Liver (tissue), 9 donors: Measurements from ENCODE around the gene CENPL. TPM values are rescaled to one million over a fixed set of nuclear protein-coding genes. Genes with fewer than 3 reads are reported as not detected.
A peak's percentile ranks its signal among the peaks of the same experiment; 100 is the strongest.

Experiments used
- DNase-seq: peaks from one replicate; pipeline ENCODE4 v3.0.0-alpha.2; 2017; ENCODE audit warnings: low spot score
- H3K27ac ChIP-seq, 2 donors: one replicate each; pipeline ENCODE4 v1.7.0; 2013; ENCODE audit warnings: inconsistent platforms in 2 of 2, low read length in 2 of 2, control low read depth in 1 of 2, low read depth in 1 of 2, mild to moderate bottlenecking in 1 of 2
- H3K27me3 ChIP-seq, 4 donors: one replicate each; pipeline versions ENCODE4 v1.6.1 to v1.7.0; 2013; ENCODE audit warnings: low read length in 3 of 4, inconsistent platforms in 1 of 4, mild to moderate bottlenecking in 1 of 4, moderate library complexity in 1 of 4; ENCODE audit not compliant: control insufficient read depth in 4 of 4, insufficient read depth in 4 of 4
- H3K36me3 ChIP-seq, 4 donors: one replicate each; pipeline versions ENCODE4 v1.6.1 to v1.7.0; 2013; ENCODE audit warnings: low read length in 3 of 4, mild to moderate bottlenecking in 3 of 4, low read depth in 1 of 4, moderate library complexity in 1 of 4; ENCODE audit not compliant: control insufficient read depth in 4 of 4, insufficient read depth in 3 of 4
- H3K4me1 ChIP-seq, 4 donors: one replicate each; pipeline versions ENCODE4 v1.6.1 to v1.7.0; 2013; ENCODE audit warnings: low read length in 3 of 4, mild to moderate bottlenecking in 3 of 4, moderate library complexity in 1 of 4; ENCODE audit not compliant: control insufficient read depth in 4 of 4, insufficient read depth in 4 of 4
- H3K4me3 ChIP-seq, 3 donors: one replicate each; pipeline versions ENCODE4 v1.6.1 to v1.7.0; 2013; ENCODE audit warnings: low read length in 3 of 3, control low read depth in 1 of 3, low read depth in 1 of 3, mild to moderate bottlenecking in 1 of 3
- H3K9ac ChIP-seq, 2 donors: one replicate each; pipeline ENCODE4 v1.7.0; 2013; ENCODE audit warnings: low read length in 2 of 2, mild to moderate bottlenecking in 2 of 2, moderate library complexity in 2 of 2, control low read depth in 1 of 2, low read depth in 1 of 2
- H3K9me3 ChIP-seq, 4 donors: one replicate each; pipeline versions ENCODE4 v1.6.1 to v1.7.0; 2013; ENCODE audit warnings: low read length in 3 of 4; ENCODE audit not compliant: control insufficient read depth in 4 of 4
- FOXA1 ChIP-seq: IDR thresholded peaks from 2 replicates; pipeline ENCODE4 v1.6.1; 2016; ENCODE audit warnings: antibody characterized with exemption
- FOXA2 ChIP-seq: IDR thresholded peaks from 2 replicates; pipeline ENCODE4 v1.6.1; 2016; ENCODE audit warnings: antibody characterized with exemption
- GABPA ChIP-seq, 2 donors: IDR thresholded peaks in 1 of 2; conservative IDR thresholded peaks in 1 of 2; 2 replicates each; pipeline ENCODE4 v1.6.1; 2016; ENCODE audit warnings: antibody characterized with exemption in 2 of 2, mild to moderate bottlenecking in 1 of 2, moderate library complexity in 1 of 2
- HNF4A ChIP-seq, 2 donors: conservative IDR thresholded peaks; 2 replicates each; pipeline ENCODE4 v1.6.1; 2016; ENCODE audit warnings: antibody characterized with exemption in 2 of 2, mild to moderate bottlenecking in 2 of 2
- HNF4G ChIP-seq: IDR thresholded peaks from 2 replicates; pipeline ENCODE4 v1.6.1; 2016; ENCODE audit warnings: antibody characterized with exemption
- JUND ChIP-seq, 2 donors: IDR thresholded peaks; 2 replicates each; pipeline ENCODE4 v1.6.1; 2016; ENCODE audit warnings: antibody characterized with exemption in 2 of 2
- NR2F2 ChIP-seq: IDR thresholded peaks from 2 replicates; pipeline ENCODE4 v1.6.1; 2016; ENCODE audit warnings: antibody characterized with exemption
- RAD21 ChIP-seq, 2 donors: IDR thresholded peaks; 2 replicates each; pipeline ENCODE4 v1.6.1; 2016; ENCODE audit warnings: antibody characterized with exemption in 2 of 2, mild to moderate bottlenecking in 2 of 2
- SP1 ChIP-seq: IDR thresholded peaks from 2 replicates; pipeline ENCODE4 v1.6.1; 2018; ENCODE audit warnings: antibody characterized with exemption, mild to moderate bottlenecking
- TAF1 ChIP-seq: conservative IDR thresholded peaks from 2 replicates; pipeline ENCODE4 v1.6.1; 2016; ENCODE audit warnings: antibody characterized with exemption, mild to moderate bottlenecking
- YY1 ChIP-seq: IDR thresholded peaks from 2 replicates; pipeline ENCODE4 v1.6.1; 2016; ENCODE audit warnings: antibody characterized with exemption, mild to moderate bottlenecking
- WGBS: extraction: QIAGEN DNeasy Blood & Tissue Kit; methylation state at CpG from one replicate; pipeline ENCODE4 v1.1.7; 2013; 5-methylcytosine and 5-hydroxymethylcytosine counted together
- polyA plus RNA-seq, 2 donors: library from polyadenylated mRNA; stranded (reverse) in 1 of 2; unstranded in 1 of 2; fragments of 200-250 nt in 1 of 2; fragments of >200 nt in 1 of 2; fragmentation: Nextera tagmentation in 1 of 2; extraction: Ambion mirVana in 1 of 2; gene quantifications; one replicate each; pipeline versions ENCODE4 v1.2.1 to v1.2.3, GENCODE V29; 2013 to 2015
- total RNA-seq, 2 donors: library from RNA; depleted of rRNA; stranded (reverse); fragments of >200 nt; gene quantifications; one replicate each; pipeline ENCODE4 v1.2.3, GENCODE V29; 2014
- TF ChIP-seq, protein P1 (sequence below): IDR thresholded peaks from 2 replicates; pipeline ENCODE4 v1.6.1; 2016; ENCODE audit warnings: antibody characterized with exemption
- TF ChIP-seq, protein P2 (sequence below): IDR thresholded peaks from 2 replicates; pipeline ENCODE4 v1.6.1; 2016; ENCODE audit warnings: antibody characterized with exemption
- donor health status: healthy.
- donor health status: healthy.
- donor health status: healthy.
- donor health status: healthy.
- donor health status: healthy.

Gene CENPL
- total and polyA plus RNA-seq, 4 donors: 0.61 to 19.1 (median 1.2) TPM

DNA sequence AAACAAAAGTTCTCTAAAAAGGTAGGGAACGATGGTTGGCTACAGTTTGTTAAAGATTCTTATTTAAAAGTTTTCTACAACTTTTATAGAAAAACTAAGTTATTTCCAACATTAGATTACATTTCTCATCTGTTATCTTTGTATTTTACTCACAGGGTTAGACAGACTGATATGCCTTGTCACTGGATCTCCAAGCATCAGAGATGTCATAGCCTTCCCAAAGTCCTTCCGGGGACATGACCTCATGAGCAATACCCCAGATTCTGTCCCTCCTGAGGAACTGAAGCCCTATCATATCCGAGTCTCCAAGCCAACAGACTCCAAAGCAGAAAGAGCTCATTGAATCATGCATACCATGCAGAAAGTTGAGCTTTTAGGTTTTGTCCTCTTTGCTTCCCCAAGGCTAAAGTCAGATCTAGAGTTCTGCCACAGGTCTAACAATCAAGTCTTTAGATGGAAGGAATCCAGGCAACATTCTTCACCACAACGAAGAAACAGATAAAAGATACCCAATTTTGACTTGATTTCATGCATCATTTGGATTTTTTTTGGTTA lies 32.8 kb upstream of the CENPL start (continued):
- TF ChIP-seq JUND (IDR thresholded peaks at IDR 0.05): no peak

DNA sequence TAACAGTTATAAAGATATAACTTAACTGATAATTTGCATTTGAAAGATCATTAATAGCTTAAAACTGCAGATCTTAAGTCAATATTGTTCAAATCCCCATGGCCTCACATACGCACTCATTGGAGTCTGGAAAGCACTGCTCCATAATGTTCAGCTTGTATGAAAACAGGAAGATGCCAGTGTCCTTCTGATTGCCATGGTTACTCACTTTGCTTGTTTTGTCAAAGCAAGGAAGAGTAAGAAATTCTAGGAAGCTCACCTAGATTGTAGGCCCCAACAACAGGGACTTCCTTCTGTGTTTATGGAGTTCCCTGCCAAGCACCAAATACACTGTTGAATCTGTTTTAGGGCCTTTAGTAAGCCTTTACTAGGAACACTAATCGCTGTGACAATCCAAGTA lies 32.2 kb upstream of the CENPL start:
- H3K4me3 ChIP-seq: no peak overlapping the region
- H3K4me1 ChIP-seq: no peaks in the 10 kb centered on the region
- H3K27me3 ChIP-seq: no peaks in the 10 kb centered on the region
- no peaks in the 10 kb centered on the region for H3K9me3 ChIP-seq
- 96% methylated on average over 2 of the region's 2 CpGs for WGBS
- DNase-seq: no peak
- H3K36me3 ChIP-seq: peaks cover 2 to 10% (median 6%) of the 10 kb centered on the region in 4 donors
- H3K9ac ChIP-seq: no peak overlapping the region
- TF ChIP-seq FOXA1 (no peak), JUND (IDR thresholded peaks at IDR 0.05) (no peak), RAD21 (IDR thresholded peaks at IDR 0.05) (no peak), HNF4G (no peak), GABPA (IDR thresholded peaks at IDR 0.05 in 1 of 2, conservative IDR thresholded peaks at IDR 0.05 in 1 of 2) (no peak)
- no peak overlapping the region for H3K27ac ChIP-seq

DNA sequence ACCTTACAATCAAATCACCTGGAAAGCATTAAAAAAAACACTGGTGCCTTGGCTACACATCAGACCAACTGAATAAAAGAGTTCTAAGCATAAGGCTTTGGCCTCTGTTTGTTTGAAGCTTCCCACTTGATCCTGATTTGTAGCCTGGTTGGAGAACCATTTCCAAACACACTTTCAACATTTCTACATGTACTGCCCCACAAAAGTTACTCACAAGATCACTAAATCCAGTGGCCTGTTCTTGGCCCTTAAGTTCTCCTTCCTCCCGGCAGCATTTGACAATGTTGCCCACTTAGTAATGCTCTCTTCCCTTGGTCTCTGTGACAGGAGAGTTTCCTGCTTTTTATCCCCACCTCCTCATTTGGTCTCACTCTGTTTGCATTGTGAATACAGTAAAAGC lies 31.3 kb upstream of the CENPL start:
- Histone ChIP-seq H3K27ac (no peak overlapping the region), H3K4me3 (no peak overlapping the region), H3K36me3 (peaks cover 2 to 10% (median 6%) of the 10 kb centered on the region in 4 donors), H3K27me3 (no peaks in the 10 kb centered on the region), H3K9me3 (no peaks in the 10 kb centered on the region), H3K9ac (no peak overlapping the region), H3K4me1 (no peaks in the 10 kb centered on the region)
- no peak for DNase-seq
- no peak for TF ChIP-seq HNF4A (conservative IDR thresholded peaks at IDR 0.05)
- no peak for TF ChIP-seq FOXA1
- no peak for TF ChIP-seq NR2F2
- no peak for TF ChIP-seq HNF4G
- no peak for TF ChIP-seq YY1
- WGBS: 88% methylated on average over 1 of the region's 1 CpG

DNA sequence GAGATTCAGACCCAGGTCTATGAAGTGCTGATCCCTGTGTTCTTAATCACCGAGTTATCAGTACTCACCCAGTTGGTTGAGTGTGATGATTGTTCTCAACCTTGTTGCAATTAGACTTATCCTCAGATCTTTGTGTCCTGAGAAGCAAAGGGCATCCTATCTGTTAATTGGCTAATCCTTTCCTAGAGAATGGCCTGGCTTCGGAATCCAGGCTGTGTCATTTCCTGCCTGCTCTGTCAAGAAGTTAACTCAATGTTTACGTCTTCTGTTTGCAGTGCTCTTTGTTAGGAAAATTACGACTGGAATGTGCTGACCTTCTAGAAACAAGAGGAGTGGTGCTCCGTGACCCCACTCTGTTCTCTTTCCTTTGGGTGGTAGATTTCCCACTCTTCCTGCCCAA lies 28.4 kb upstream of the CENPL start:
- H3K9me3 ChIP-seq: no peaks in the 10 kb centered on the region
- DNase-seq: no peak
- WGBS: 75% methylated on average over 5 of the region's 5 CpGs
- H3K27me3 ChIP-seq: no peaks in the 10 kb centered on the region
- no peaks in the 10 kb centered on the region for H3K4me1 ChIP-seq
- peaks cover 0 to 8% (median 4%) of the 10 kb centered on the region in 4 donors for H3K36me3 ChIP-seq
- H3K27ac ChIP-seq: peak overlapping the region in 1 of 2 donors; percentile 17
- TF ChIP-seq, protein P1, sequence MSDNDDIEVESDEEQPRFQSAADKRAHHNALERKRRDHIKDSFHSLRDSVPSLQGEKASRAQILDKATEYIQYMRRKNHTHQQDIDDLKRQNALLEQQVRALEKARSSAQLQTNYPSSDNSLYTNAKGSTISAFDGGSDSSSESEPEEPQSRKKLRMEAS: no peak
- peak; percentile 56 for TF ChIP-seq NR2F2
- TF ChIP-seq RAD21 (IDR thresholded peaks at IDR 0.05): no peak
- TF ChIP-seq, protein P2, sequence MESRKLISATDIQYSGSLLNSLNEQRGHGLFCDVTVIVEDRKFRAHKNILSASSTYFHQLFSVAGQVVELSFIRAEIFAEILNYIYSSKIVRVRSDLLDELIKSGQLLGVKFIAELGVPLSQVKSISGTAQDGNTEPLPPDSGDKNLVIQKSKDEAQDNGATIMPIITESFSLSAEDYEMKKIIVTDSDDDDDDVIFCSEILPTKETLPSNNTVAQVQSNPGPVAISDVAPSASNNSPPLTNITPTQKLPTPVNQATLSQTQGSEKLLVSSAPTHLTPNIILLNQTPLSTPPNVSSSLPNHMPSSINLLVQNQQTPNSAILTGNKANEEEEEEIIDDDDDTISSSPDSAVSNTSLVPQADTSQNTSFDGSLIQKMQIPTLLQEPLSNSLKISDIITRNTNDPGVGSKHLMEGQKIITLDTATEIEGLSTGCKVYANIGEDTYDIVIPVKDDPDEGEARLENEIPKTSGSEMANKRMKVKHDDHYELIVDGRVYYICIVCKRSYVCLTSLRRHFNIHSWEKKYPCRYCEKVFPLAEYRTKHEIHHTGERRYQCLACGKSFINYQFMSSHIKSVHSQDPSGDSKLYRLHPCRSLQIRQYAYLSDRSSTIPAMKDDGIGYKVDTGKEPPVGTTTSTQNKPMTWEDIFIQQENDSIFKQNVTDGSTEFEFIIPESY: no peak
- no peak for TF ChIP-seq FOXA2
- no peak for TF ChIP-seq JUND (IDR thresholded peaks at IDR 0.05)
- no peak for TF ChIP-seq TAF1
- TF ChIP-seq YY1: no peak
- peak; percentile 31 for TF ChIP-seq SP1
- no peak overlapping the region for H3K9ac ChIP-seq
- no peak overlapping the region for H3K4me3 ChIP-seq
